K562 (cell line): ENCODE data around the gene DPM1. TPM values are rescaled to one million over a fixed set of nuclear protein-coding genes. Genes with fewer than 3 reads are reported as not detected.

Source experiments
- BHLHE40 ChIP-seq: IDR thresholded peaks from 2 replicates; pipeline ENCODE4 v1.6.1; 2011; ENCODE audit warnings: low read length, improper control_type of control experiment
- COPS2 ChIP-seq: fragments of 450-650 bp; conservative IDR thresholded peaks from 2 replicates; pipeline ENCODE4 v1.6.1; 2016; ENCODE audit warnings: mild to moderate bottlenecking, moderate library complexity
- DIDO1 ChIP-seq: fragments of 450-650 bp; IDR thresholded peaks from 2 replicates; pipeline ENCODE4 v1.6.1; 2016; ENCODE audit warnings: low read depth, missing biosample characterization, missing genetic modification characterization
- FIP1L1 ChIP-seq: fragments of 200-400 bp; formaldehyde crosslinking; IDR thresholded peaks from 2 replicates; pipeline ENCODE4 v1.6.1; 2018; ENCODE audit warnings: mild to moderate bottlenecking, low read depth, low read length; ENCODE audit not compliant: poor library complexity, severe bottlenecking
- KAT7 ChIP-seq: sonication (generic); formaldehyde crosslinking; IDR thresholded peaks from 2 replicates; pipeline ENCODE4 v1.8.0; 2022; ENCODE audit warnings: missing genetic modification reagents, mild to moderate bottlenecking, borderline replicate concordance
- KLF13 ChIP-seq: fragments of 450-650 bp; IDR thresholded peaks from 2 replicates; pipeline ENCODE4 v1.6.1; 2016; ENCODE audit warnings: missing genetic modification characterization, low read depth, mild to moderate bottlenecking, missing compliant biosample characterization, moderate library complexity, borderline replicate concordance
- SMARCB1 ChIP-seq: IDR thresholded peaks from 2 replicates; pipeline ENCODE4 v1.6.1; 2011; ENCODE audit warnings: improper control_type of control experiment, low read depth; ENCODE audit not compliant: insufficient read length
- SOX6 ChIP-seq: fragments of 450-650 bp; IDR thresholded peaks from 2 replicates; pipeline ENCODE4 v1.6.1; 2014; ENCODE audit warnings: mild to moderate bottlenecking
- TBP ChIP-seq: optimal IDR thresholded peaks from 2 replicates; pipeline ENCODE3; 2011; ENCODE audit warnings: low read depth, low read length, improper control_type of control experiment
- ZNF197 ChIP-seq: fragments of 200-800 bp; sonication (Bioruptor generic); IDR thresholded peaks from 2 replicates; pipeline ENCODE4 v1.6.1; 2016; ENCODE audit warnings: low read depth, missing genetic modification characterization, missing compliant biosample characterization
- ZNF23 ChIP-seq: fragments of 250-450 bp; sonication (Bioruptor Pico); IDR thresholded peaks from 2 replicates; pipeline ENCODE4 v1.4.0; 2020; ENCODE audit warnings: mild to moderate bottlenecking
- ZNF717 ChIP-seq: fragments of 250-450 bp; sonication (Bioruptor Pico); IDR thresholded peaks from 2 replicates; pipeline ENCODE4 v1.5.0; 2021
- polyA plus RNA-seq, 8 experiments: library from polyadenylated mRNA; depleted of rRNA in 4 of 8; stranded (reverse) in 5 of 8; unstranded in 3 of 8; fragments of >200 nt; fragmentation: Nextera tagmentation in 2 of 8; fragmentation: Illumina TruSeq in 1 of 8; extraction: Ambion mirVana in 2 of 8; extraction: Trizol in 1 of 8; gene quantifications; 2 replicates each; pipeline versions ENCODE4 v1.2.1 to v1.2.3, GENCODE V29; 2011 to 2014; ENCODE audit warnings: inconsistent platforms in 1 of 8, missing spikeins in 1 of 8
- total RNA-seq, 7 experiments: library from RNA; depleted of rRNA in 6 of 7; stranded (reverse); fragments of >200 nt in 6 of 7; fragmentation: Illumina TruSeq in 2 of 7; extraction: Trizol in 2 of 7; gene quantifications; 2 replicates each; pipeline versions ENCODE4 v1.2.1 to v1.2.3, GENCODE V29; 2011 to 2021; ENCODE audit warnings: low replicate concordance in 1 of 7
- TF ChIP-seq, protein P1 (sequence below): fragments of 250-450 bp; sonication (Bioruptor Pico); IDR thresholded peaks from 2 replicates; pipeline ENCODE4 v1.5.0; 2020; ENCODE audit warnings: mild to moderate bottlenecking, borderline replicate concordance
- TF ChIP-seq, protein P2 (sequence below): sonication (generic); formaldehyde crosslinking; IDR thresholded peaks from 2 replicates; pipeline ENCODE4 v1.8.1; 2023; ENCODE audit warnings: mild to moderate bottlenecking, missing genetic modification reagents
- TF ChIP-seq, protein P3 (sequence below), 2 experiments: fragments of 250-450 bp in 1 of 2; fragments of 450-650 bp in 1 of 2; sonication (Bioruptor Pico) in 1 of 2; IDR thresholded peaks; 2 replicates each; pipeline versions ENCODE4 v1.6.1 to v1.8.0; 2016 to 2021; ENCODE audit warnings: mild to moderate bottlenecking in 2 of 2, moderate library complexity in 2 of 2, missing compliant biosample characterization in 1 of 2, missing genetic modification characterization in 1 of 2
- TF ChIP-seq, protein P4 (sequence below): fragments of 250-450 bp; sonication (Bioruptor Pico); IDR thresholded peaks from 2 replicates; pipeline ENCODE4 v1.6.1; 2021; ENCODE audit warnings: mild to moderate bottlenecking
- TF ChIP-seq, protein P5 (sequence below): conservative IDR thresholded peaks from 2 replicates; pipeline ENCODE4 v1.6.1; 2011; ENCODE audit warnings: low read depth, mild to moderate bottlenecking, low read length; ENCODE audit not compliant: control insufficient read depth
- TF ChIP-seq, protein P6 (sequence below): fragments of 450-650 bp; IDR thresholded peaks from 2 replicates; pipeline ENCODE4 v1.6.1; 2016; ENCODE audit warnings: missing biosample characterization, missing genetic modification characterization

DPM1 gene
- total and polyA plus RNA-seq, 9 of the 15 experiments (the other 6 are each of a cell fraction or from before 2014, with no cell fraction given), result 75.2 to 190 (median 153) TPM

DNA sequence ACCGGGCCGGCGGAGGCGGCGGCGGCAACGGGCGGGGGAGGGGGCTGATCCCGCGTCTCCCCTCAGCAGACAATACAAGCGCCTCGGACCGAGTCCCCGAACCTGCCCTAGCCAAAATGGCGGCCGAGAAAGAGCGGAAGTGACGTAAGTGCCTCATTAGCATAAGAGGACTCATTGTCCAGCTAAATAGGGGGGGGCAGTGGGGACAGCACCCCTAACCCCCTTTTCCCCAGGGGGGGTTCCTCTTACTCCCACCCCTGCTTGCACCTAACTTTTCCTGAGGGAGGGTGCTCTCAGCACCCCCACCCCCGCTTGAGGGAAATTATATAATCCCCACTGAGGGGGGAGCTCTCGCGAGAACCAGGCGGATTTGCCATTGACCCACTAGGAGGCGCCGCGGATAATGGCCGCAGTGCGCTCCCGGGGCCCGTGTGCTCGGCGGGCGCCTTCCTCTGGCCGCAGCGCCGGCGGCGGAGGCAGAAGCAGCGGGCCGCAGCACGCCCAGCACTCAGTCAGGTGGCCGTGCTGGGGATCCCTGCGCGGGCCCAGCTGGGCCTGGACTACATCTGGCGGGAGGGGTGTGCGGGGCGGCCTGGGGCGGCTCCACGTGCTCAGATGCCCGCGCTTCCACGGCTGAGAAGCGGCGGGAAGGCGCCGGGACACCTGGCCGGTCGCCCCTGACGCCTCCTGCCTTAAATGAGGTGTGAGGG is 26.9 kb downstream of the DPM1 start, which contains the start of gene ADNP (continued):
- TF ChIP-seq SOX6 (peak; percentile 80; the same call in 1 of the 2 replicates), FIP1L1 (peak; percentile 99), DIDO1 (peak; percentile 62; the same call in 1 of the 2 replicates), ZNF197 (CRISPR knock-in tag) (peak; percentile 45; the same call in 1 of the 2 replicates), ZNF23 (CRISPR knock-in tag) (no peak), ZNF717 (CRISPR knock-in tag) (no peak), TBP (peak; percentile 95), KAT7 (CRISPR knock-in tag) (peak; percentile 99), BHLHE40 (peak; percentile 81), COPS2 (no peak), SMARCB1 (no peak), KLF13 (peak; percentile 79)
- TF ChIP-seq, protein P1, sequence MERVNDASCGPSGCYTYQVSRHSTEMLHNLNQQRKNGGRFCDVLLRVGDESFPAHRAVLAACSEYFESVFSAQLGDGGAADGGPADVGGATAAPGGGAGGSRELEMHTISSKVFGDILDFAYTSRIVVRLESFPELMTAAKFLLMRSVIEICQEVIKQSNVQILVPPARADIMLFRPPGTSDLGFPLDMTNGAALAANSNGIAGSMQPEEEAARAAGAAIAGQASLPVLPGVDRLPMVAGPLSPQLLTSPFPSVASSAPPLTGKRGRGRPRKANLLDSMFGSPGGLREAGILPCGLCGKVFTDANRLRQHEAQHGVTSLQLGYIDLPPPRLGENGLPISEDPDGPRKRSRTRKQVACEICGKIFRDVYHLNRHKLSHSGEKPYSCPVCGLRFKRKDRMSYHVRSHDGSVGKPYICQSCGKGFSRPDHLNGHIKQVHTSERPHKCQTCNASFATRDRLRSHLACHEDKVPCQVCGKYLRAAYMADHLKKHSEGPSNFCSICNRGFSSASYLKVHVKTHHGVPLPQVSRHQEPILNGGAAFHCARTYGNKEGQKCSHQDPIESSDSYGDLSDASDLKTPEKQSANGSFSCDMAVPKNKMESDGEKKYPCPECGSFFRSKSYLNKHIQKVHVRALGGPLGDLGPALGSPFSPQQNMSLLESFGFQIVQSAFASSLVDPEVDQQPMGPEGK, result peak; percentile 53; the same call in 1 of the 2 replicates
- TF ChIP-seq, protein P2, sequence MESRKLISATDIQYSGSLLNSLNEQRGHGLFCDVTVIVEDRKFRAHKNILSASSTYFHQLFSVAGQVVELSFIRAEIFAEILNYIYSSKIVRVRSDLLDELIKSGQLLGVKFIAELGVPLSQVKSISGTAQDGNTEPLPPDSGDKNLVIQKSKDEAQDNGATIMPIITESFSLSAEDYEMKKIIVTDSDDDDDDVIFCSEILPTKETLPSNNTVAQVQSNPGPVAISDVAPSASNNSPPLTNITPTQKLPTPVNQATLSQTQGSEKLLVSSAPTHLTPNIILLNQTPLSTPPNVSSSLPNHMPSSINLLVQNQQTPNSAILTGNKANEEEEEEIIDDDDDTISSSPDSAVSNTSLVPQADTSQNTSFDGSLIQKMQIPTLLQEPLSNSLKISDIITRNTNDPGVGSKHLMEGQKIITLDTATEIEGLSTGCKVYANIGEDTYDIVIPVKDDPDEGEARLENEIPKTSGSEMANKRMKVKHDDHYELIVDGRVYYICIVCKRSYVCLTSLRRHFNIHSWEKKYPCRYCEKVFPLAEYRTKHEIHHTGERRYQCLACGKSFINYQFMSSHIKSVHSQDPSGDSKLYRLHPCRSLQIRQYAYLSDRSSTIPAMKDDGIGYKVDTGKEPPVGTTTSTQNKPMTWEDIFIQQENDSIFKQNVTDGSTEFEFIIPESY, result peak; percentile 92
- TF ChIP-seq, protein P3, sequence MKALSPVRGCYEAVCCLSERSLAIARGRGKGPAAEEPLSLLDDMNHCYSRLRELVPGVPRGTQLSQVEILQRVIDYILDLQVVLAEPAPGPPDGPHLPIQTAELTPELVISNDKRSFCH (CRISPR knock-in tag; IDR thresholded peaks at IDR 0.05), result no peak
- TF ChIP-seq, protein P3 (tag; IDR thresholded peaks at IDR 0.05), result peak; percentile 95
- TF ChIP-seq, protein P4, sequence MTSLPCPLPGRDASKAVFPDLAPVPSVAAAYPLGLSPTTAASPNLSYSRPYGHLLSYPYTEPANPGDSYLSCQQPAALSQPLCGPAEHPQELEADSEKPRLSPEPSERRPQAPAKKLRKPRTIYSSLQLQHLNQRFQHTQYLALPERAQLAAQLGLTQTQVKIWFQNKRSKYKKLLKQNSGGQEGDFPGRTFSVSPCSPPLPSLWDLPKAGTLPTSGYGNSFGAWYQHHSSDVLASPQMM, result no peak
- TF ChIP-seq, protein P5, sequence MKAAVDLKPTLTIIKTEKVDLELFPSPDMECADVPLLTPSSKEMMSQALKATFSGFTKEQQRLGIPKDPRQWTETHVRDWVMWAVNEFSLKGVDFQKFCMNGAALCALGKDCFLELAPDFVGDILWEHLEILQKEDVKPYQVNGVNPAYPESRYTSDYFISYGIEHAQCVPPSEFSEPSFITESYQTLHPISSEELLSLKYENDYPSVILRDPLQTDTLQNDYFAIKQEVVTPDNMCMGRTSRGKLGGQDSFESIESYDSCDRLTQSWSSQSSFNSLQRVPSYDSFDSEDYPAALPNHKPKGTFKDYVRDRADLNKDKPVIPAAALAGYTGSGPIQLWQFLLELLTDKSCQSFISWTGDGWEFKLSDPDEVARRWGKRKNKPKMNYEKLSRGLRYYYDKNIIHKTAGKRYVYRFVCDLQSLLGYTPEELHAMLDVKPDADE, result peak; percentile 88
- TF ChIP-seq, protein P6, sequence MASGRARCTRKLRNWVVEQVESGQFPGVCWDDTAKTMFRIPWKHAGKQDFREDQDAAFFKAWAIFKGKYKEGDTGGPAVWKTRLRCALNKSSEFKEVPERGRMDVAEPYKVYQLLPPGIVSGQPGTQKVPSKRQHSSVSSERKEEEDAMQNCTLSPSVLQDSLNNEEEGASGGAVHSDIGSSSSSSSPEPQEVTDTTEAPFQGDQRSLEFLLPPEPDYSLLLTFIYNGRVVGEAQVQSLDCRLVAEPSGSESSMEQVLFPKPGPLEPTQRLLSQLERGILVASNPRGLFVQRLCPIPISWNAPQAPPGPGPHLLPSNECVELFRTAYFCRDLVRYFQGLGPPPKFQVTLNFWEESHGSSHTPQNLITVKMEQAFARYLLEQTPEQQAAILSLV, result no peak
